Tibial nerve (tissue), 3 donors: Measurements from ENCODE around the gene MRPL42.

Source experiments
- CTCF ChIP-seq, 5 experiments: fragments of 200-600 bp in 3 of 5; fragments of 450-650 bp in 2 of 5; sonication (generic) in 3 of 5; IDR thresholded peaks; one replicate each; pipeline ENCODE4 v1.5.1; 2016 to 2019; ENCODE audit warnings: antibody characterized with exemption in 5 of 5, mild to moderate bottlenecking in 3 of 5, moderate library complexity in 2 of 5
- POLR2A ChIP-seq, 2 donors: fragments of 450-650 bp; IDR thresholded peaks; one replicate each; pipeline ENCODE4 v1.6.1; 2017; ENCODE audit warnings: antibody characterized with exemption in 2 of 2, mild to moderate bottlenecking in 2 of 2, moderate library complexity in 2 of 2

GRCh38 chr12:93427779-93428564 lies 39.3 kb upstream of the MRPL42 start:
- TF ChIP-seq CTCF (IDR thresholded peaks at IDR 0.05) (no peak), POLR2A (IDR thresholded peaks at IDR 0.05) (no peak)
